Measurements from ENCODE around the gene PGM1. TPM values are rescaled to one million over a fixed set of nuclear protein-coding genes. Genes with fewer than 3 reads are reported as not detected.
"Not testable (repeated sequence)": the region's sequence is repeated elsewhere in the genome, so short reads cannot be mapped to it uniquely, and the experiment has no call there.

The PGM1 gene
- total and polyA plus RNA-seq, 2 experiments from 2014 or later = 118 to 128 TPM

DNA sequence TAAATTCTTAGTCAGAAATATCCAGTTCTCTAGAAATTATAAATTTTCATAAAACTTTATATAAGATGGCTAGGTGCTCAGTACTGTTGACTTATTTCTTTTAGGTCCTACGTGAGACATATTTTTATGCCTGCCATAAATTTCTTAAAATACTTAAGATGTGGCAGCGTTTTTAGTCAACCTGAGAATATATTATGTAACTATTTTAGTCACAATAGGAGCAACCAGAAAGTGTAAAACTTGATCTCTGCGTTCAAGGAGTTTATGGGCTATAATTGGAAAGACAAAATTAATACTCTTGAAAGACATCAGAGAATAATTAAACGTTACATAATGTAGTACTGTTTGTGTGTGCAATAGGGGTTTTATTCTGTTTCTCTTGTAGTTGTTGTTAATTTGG is 24.1 kb upstream of the PGM1 start:
- WGBS, 2 experiments (ENCODE audit: low coverage in 1 of 2, low lambda C conversion rate in 2 of 2, missing lambda C conversion rate in 2 of 2) = 81 to 88% methylated on average over 4 of the region's 4 CpGs
- H3F3A ChIP-seq (ENCODE audit: insufficient read depth) = no peaks in the 10 kb centered on the region

DNA sequence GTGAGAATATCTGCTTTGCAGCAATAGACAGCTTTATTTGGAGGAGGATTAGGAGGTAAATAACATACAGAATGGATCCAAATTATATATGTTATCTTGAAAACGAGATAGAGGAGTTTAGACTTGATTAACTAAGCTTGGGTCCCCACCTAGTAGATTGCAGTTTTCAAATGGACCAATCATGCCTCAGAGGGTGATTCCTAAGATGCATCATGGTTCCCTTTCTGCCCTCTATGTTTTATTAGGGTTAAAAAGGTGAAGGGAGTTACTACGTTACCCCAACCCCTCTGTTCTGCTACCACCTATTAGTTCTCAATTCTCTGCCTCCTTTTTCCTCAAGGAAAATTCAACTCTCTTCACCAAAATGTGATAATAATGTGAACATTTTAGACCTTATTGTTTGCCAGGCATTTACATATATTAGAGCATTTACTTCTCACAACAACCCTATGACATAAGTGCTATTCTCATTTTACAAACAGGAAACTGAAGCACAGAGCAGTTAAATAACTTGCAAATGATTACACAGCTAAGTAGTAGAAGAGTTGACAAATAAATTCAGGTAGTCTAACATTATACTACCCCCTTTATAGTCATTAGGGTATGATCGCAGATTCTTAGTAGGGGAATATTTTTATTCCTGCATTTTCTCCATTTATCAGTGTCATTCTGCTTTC is 23.4 kb upstream of the PGM1 start:
- Histone ChIP-seq H3K4me3 (no peak overlapping the region), H3K4me2 (ENCODE audit: unreplicated experiment) (no peak overlapping the region), H3K27ac (no peak overlapping the region), H2AFZ (no peak overlapping the region), H3F3A (ENCODE audit: insufficient read depth) (no peaks in the 10 kb centered on the region), H3K4me1 (ENCODE audit: insufficient read depth) (no peaks in the 10 kb centered on the region), H3K9me3 (ENCODE audit: low read depth) (no peaks in the 10 kb centered on the region), H3K27me3 (replicated peaks; ENCODE audit: insufficient read depth) (no peaks in the 10 kb centered on the region), H3K36me3 (ENCODE audit: low read depth) (no peaks in the 10 kb centered on the region), H3K79me2 (ENCODE audit: insufficient read depth) (no peaks in the 10 kb centered on the region), H3K9ac (no peak overlapping the region), H4K20me1 (ENCODE audit: insufficient read depth) (no peaks in the 10 kb centered on the region), H3K9me2 (ENCODE audit: insufficient read depth) (no peaks in the 10 kb centered on the region)
- no peak for DNase-seq
- WGBS, 2 experiments (ENCODE audit: low coverage in 1 of 2, low lambda C conversion rate in 2 of 2, missing lambda C conversion rate in 2 of 2) = 90 to 96% methylated on average over 3 of the region's 3 CpGs
- TF ChIP-seq EZH2phosphoT487 (IDR thresholded peaks at IDR 0.05; ENCODE audit: insufficient read depth, low read depth) (no peak), EZH2 (IDR thresholded peaks at IDR 0.05; ENCODE audit: insufficient read depth, poor library complexity, severe bottlenecking) (no peak)
- in situ Hi-C loops (cut with MboI) = no loop called here

More for the DNA sequence above, 24.1 kb upstream of the PGM1 start:
- Histone ChIP-seq H3K4me1 (ENCODE audit: insufficient read depth) (no peaks in the 10 kb centered on the region), H4K20me1 (ENCODE audit: insufficient read depth) (no peaks in the 10 kb centered on the region), H3K79me2 (ENCODE audit: insufficient read depth) (no peaks in the 10 kb centered on the region), H3K9ac (no peak overlapping the region), H3K27ac (no peak overlapping the region), H3K4me2 (ENCODE audit: unreplicated experiment) (no peak overlapping the region), H3K36me3 (ENCODE audit: low read depth) (no peaks in the 10 kb centered on the region), H3K27me3 (replicated peaks; ENCODE audit: insufficient read depth) (no peaks in the 10 kb centered on the region), H3K9me3 (ENCODE audit: low read depth) (no peaks in the 10 kb centered on the region), H3K9me2 (ENCODE audit: insufficient read depth) (no peaks in the 10 kb centered on the region), H3K4me3 (no peak overlapping the region), H2AFZ (no peak overlapping the region)
- TF ChIP-seq EZH2 (IDR thresholded peaks at IDR 0.05; ENCODE audit: insufficient read depth, poor library complexity, severe bottlenecking) = no peak
- TF ChIP-seq EZH2phosphoT487 (IDR thresholded peaks at IDR 0.05; ENCODE audit: insufficient read depth, low read depth) = no peak
- in situ Hi-C loops (cut with MboI) = no loop called here
- DNase-seq = no peak

DNA sequence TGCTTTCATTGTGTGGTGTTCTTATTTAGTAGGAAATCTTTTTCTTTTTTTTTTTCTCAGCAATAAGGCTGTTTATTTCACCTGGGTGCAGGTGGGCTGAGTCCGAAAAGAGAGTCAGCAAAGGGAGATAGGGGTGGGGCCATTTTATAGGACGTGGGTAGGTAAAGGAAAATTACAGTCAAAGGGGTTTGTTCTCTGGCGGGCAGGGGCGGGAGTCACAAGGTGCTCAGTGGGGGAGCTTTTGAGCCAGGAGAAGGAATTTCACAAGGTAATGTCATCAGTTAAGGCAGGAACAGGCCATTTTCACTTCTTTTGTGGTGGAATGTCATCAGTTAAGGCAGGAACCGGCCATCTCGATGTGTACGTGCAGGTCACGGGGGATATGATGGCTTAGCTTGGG is 20.5 kb upstream of the PGM1 start:
- H4K20me1 ChIP-seq (ENCODE audit: insufficient read depth); H3K4me2 ChIP-seq (ENCODE audit: unreplicated experiment); H3K9ac ChIP-seq; DNase-seq; H3K4me3 ChIP-seq; H3K9me3 ChIP-seq (ENCODE audit: low read depth); H3F3A ChIP-seq (ENCODE audit: insufficient read depth); H3K4me1 ChIP-seq (ENCODE audit: insufficient read depth); in situ Hi-C loops (cut with MboI); H2AFZ ChIP-seq; H3K36me3 ChIP-seq (ENCODE audit: low read depth); H3K79me2 ChIP-seq (ENCODE audit: insufficient read depth); H3K9me2 ChIP-seq (ENCODE audit: insufficient read depth); H3K27me3 ChIP-seq (replicated peaks; ENCODE audit: insufficient read depth); H3K27ac ChIP-seq: not testable (repeated sequence)
- WGBS, 2 experiments (ENCODE audit: low coverage in 1 of 2, low lambda C conversion rate in 2 of 2, missing lambda C conversion rate in 2 of 2) = 88 to 94% methylated on average over 8 of the region's 8 CpGs

DNA sequence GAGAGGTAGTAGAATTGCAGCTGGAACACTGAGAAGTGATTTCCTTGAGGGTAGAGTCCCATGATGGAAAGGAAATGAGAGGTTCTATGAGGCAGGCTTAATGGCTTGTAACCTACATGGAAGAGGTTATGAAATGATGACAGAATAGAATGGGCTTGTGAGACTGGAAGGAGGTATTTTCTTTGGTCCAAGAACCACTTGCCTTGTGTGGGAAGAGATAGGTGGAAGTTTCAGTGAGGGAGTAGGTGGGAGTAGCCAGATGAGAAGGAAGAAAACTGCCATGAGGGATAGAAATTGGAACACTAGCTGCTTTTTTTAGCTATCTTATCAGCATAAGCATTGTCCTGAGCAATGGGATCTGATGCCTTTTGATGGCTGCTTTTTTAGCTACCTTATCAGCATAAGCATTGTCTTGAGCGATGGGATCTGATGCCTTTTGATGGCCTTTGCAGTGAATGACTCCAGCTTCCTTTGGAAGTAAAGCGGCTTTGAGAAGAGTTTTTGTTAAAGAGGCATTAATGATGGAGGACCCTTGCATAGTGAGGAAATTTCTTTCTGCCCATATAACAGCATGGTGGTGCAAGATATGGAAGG is 18.9 kb upstream of the PGM1 start:
- H3F3A ChIP-seq (ENCODE audit: insufficient read depth); H2AFZ ChIP-seq; H3K9me3 ChIP-seq (ENCODE audit: low read depth); H3K4me2 ChIP-seq (ENCODE audit: unreplicated experiment); H3K4me1 ChIP-seq (ENCODE audit: insufficient read depth); H3K27ac ChIP-seq; H3K36me3 ChIP-seq (ENCODE audit: low read depth); H3K4me3 ChIP-seq; H4K20me1 ChIP-seq (ENCODE audit: insufficient read depth); in situ Hi-C loops (cut with MboI); H3K27me3 ChIP-seq (replicated peaks; ENCODE audit: insufficient read depth); H3K9ac ChIP-seq; H3K79me2 ChIP-seq (ENCODE audit: insufficient read depth); DNase-seq; H3K9me2 ChIP-seq (ENCODE audit: insufficient read depth): not testable (repeated sequence)
- 93 to 97% methylated on average over 2 of the region's 2 CpGs for WGBS, 2 experiments (ENCODE audit: low coverage in 1 of 2, low lambda C conversion rate in 2 of 2, missing lambda C conversion rate in 2 of 2)

DNA sequence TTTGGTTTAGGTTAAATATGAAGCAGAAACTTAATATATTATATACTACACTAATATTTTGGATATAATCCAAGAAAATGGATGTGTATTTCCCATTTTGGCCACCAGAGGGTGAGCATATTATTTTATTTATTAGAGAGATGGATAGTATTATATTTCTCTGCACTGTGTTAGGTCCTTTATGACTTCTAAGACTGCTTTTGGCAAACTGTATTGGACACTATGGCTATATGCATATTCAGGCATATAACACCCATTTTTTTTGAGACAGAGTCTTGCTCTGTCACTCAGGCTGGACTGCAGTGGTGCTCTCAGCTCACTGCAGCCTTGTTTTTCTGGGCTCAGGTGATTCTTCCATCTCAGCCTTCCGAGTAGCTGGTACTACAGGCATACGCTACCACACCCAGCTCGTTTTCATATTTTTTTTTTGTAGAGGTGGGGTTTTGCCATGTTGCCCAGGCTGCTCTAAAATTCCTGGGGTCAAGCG is 17.8 kb upstream of the PGM1 start:
- no peaks in the 10 kb centered on the region for H3F3A ChIP-seq (ENCODE audit: insufficient read depth)
- TF ChIP-seq EZH2 (IDR thresholded peaks at IDR 0.05; ENCODE audit: insufficient read depth, poor library complexity, severe bottlenecking) (no peak), EZH2phosphoT487 (IDR thresholded peaks at IDR 0.05; ENCODE audit: insufficient read depth, low read depth) (no peak)
- no peaks in the 10 kb centered on the region for H3K36me3 ChIP-seq (ENCODE audit: low read depth)
- H3K4me2 ChIP-seq (ENCODE audit: unreplicated experiment) = no peak overlapping the region
- no peaks in the 10 kb centered on the region for H3K4me1 ChIP-seq (ENCODE audit: insufficient read depth)
- H3K79me2 ChIP-seq (ENCODE audit: insufficient read depth) = no peaks in the 10 kb centered on the region
- no peaks in the 10 kb centered on the region for H4K20me1 ChIP-seq (ENCODE audit: insufficient read depth)
- H2AFZ ChIP-seq = no peak overlapping the region
- no peak overlapping the region for H3K27ac ChIP-seq
- 67 to 70% methylated on average over 4 of the region's 4 CpGs for WGBS, 2 experiments (ENCODE audit: low coverage in 1 of 2, low lambda C conversion rate in 2 of 2, missing lambda C conversion rate in 2 of 2)
- H3K9me3 ChIP-seq (ENCODE audit: low read depth) = no peaks in the 10 kb centered on the region
- H3K4me3 ChIP-seq = no peak overlapping the region
- no peaks in the 10 kb centered on the region for H3K27me3 ChIP-seq (replicated peaks; ENCODE audit: insufficient read depth)
- no peaks in the 10 kb centered on the region for H3K9me2 ChIP-seq (ENCODE audit: insufficient read depth)
- in situ Hi-C loops (cut with MboI) = no loop called here
- no peak overlapping the region for H3K9ac ChIP-seq
- peak; percentile 41 for DNase-seq

DNA sequence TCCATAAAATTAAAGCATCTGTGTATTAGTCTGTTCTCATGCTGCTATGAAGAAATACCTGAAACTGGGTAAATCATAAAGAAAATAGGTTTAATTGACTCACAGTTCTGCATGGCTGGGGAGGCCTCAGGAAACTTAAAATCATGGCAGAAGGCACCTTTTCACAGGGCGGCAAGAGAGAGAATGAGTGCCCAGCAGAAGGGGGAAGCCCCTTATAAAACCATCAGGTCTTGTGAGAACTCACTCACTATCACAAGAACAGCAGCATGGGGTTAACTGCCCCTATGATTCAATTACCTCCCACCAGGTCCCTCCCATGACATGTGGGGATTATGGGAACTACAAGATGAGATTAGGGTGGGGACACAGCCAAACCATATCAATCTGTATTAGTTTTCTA is 6.9 kb upstream of the PGM1 start:
- H3K9ac ChIP-seq; H3K79me2 ChIP-seq (ENCODE audit: insufficient read depth); H3F3A ChIP-seq (ENCODE audit: insufficient read depth); DNase-seq; H3K4me1 ChIP-seq (ENCODE audit: insufficient read depth); H3K4me2 ChIP-seq (ENCODE audit: unreplicated experiment); H4K20me1 ChIP-seq (ENCODE audit: insufficient read depth); H3K9me2 ChIP-seq (ENCODE audit: insufficient read depth); H3K4me3 ChIP-seq; H3K36me3 ChIP-seq (ENCODE audit: low read depth); H3K27me3 ChIP-seq (replicated peaks; ENCODE audit: insufficient read depth); in situ Hi-C loops (cut with MboI); H3K9me3 ChIP-seq (ENCODE audit: low read depth); H3K27ac ChIP-seq; H2AFZ ChIP-seq: not testable (repeated sequence)
- WGBS, 2 experiments (ENCODE audit: low coverage in 1 of 2, low lambda C conversion rate in 2 of 2, missing lambda C conversion rate in 2 of 2) = 80 to 95% methylated on average over 1 of the region's 1 CpG
